ENCODE data around the gene KCNS1. TPM values are rescaled to one million over a fixed set of nuclear protein-coding genes. Genes with fewer than 3 reads are reported as not detected.

The KCNS1 gene
- total and polyA plus RNA-seq, 2 experiments from 2014 or later, result 0.37 to 3.2 TPM

GRCh38 chr20:45095805-45096238, 5.1 kb downstream of the KCNS1 start (continued):
- TF ChIP-seq ZNF462 (CRISPR knock-in tag; IDR thresholded peaks at IDR 0.05) (no peak), POLR2AphosphoS5 (IDR thresholded peaks at IDR 0.05; ENCODE audit: low read depth) (no peak)

GRCh38 chr20:45094864-45095574, 5.9 kb downstream of the KCNS1 start:
- peaks cover 3% of the 10 kb centered on the region; the same call in 1 of the 3 replicates for H3K36me3 Mint-ChIP-seq (ENCODE audit: low read depth)
- peaks cover 36% of the 10 kb centered on the region for H3K27me3 ChIP-seq (ENCODE audit: insufficient read depth)
- H3K27me3 Mint-ChIP-seq (ENCODE audit: insufficient read depth, low read depth, poor library complexity), result peaks cover 31% of the 10 kb centered on the region
- no peaks in the 10 kb centered on the region; the same call in 2 of the 3 replicates for H3K4me1 Mint-ChIP-seq
- TF ChIP-seq CREB1 (CRISPR knock-in tag; IDR thresholded peaks at IDR 0.05; ENCODE audit: low read depth), result no peak
- H3K36me3 ChIP-seq (ENCODE audit: insufficient read depth), result no peaks in the 10 kb centered on the region
- H3K4me2 ChIP-seq, result no peak overlapping the region
- no peak overlapping the region for H3K27ac ChIP-seq (ENCODE audit: low read depth)
- peaks cover 5% of the 10 kb centered on the region for H3K4me1 ChIP-seq (ENCODE audit: insufficient read depth)
- H4K20me1 ChIP-seq (replicated peaks; ENCODE audit: insufficient read depth), result no peaks in the 10 kb centered on the region
- DNase-seq (ENCODE audit: low spot score) (no peak), ATAC-seq (no peak)
- no peaks in the 10 kb centered on the region for H3K9me2 ChIP-seq (ENCODE audit: insufficient read depth)
- H3K27ac Mint-ChIP-seq, result no peak overlapping the region
- peaks cover 5% of the 10 kb centered on the region; the same call in 1 of the 2 replicates for H3F3A ChIP-seq (replicated peaks; ENCODE audit: low read depth)
- H2AFZ ChIP-seq, result no peak overlapping the region
- H3K4me3 ChIP-seq, result no peak overlapping the region
- no peaks in the 10 kb centered on the region for H3K79me2 ChIP-seq (replicated peaks; ENCODE audit: insufficient read depth)
- peaks cover 4% of the 10 kb centered on the region; the same call in 2 of the 3 replicates for H3K9me3 Mint-ChIP-seq
- H3K4me3 Mint-ChIP-seq, result no peak overlapping the region

Data from GM23338 (cell line).